K562 (cell line): Measurements from ENCODE around the gene ALOXE3. TPM values are rescaled to one million over a fixed set of nuclear protein-coding genes. Genes with fewer than 3 reads are reported as not detected.
A peak's percentile ranks its signal among the peaks of the same experiment; 100 is the strongest.

ENCODE experiments used
- CEBPG ChIP-seq, 3 experiments: fragments of 200-800 bp in 1 of 3; sonication (Bioruptor generic) in 1 of 3; sonication (generic) in 1 of 3; formaldehyde crosslinking in 1 of 3; IDR thresholded peaks in 2 of 3; conservative IDR thresholded peaks in 1 of 3; 2 replicates each; pipeline versions ENCODE4 v1.6.1 to v1.8.0; 2016 to 2022; ENCODE audit warnings: missing compliant biosample characterization in 2 of 3, missing genetic modification characterization in 2 of 3, mild to moderate bottlenecking in 1 of 3, missing genetic modification reagents in 1 of 3
- FOXM1 ChIP-seq, 2 experiments: fragments of 450-650 bp in 1 of 2; sonication (generic) in 1 of 2; formaldehyde crosslinking in 1 of 2; IDR thresholded peaks; 2 replicates each; pipeline versions ENCODE4 v1.6.1 to v1.9.0; 2017 to 2022; ENCODE audit warnings: low read depth in 2 of 2, mild to moderate bottlenecking in 2 of 2, missing genetic modification reagents in 1 of 2, moderate library complexity in 1 of 2
- NFIC ChIP-seq: fragments of 450-650 bp; IDR thresholded peaks from 2 replicates; pipeline ENCODE4 v1.6.1; 2017; ENCODE audit warnings: mild to moderate bottlenecking, inconsistent platforms
- PYGO2 ChIP-seq: fragments of 450-650 bp; IDR thresholded peaks from 2 replicates; pipeline ENCODE4 v1.6.1; 2016; ENCODE audit warnings: mild to moderate bottlenecking, missing genetic modification characterization, moderate library complexity, missing compliant biosample characterization
- SMARCB1 ChIP-seq: IDR thresholded peaks from 2 replicates; pipeline ENCODE4 v1.6.1; 2011; ENCODE audit warnings: improper control_type of control experiment, low read depth; ENCODE audit not compliant: insufficient read length
- SUPT5H ChIP-seq: fragments of 450-650 bp; IDR thresholded peaks from 2 replicates; pipeline ENCODE4 v1.6.1; 2016
- TEAD2 ChIP-seq: fragments of 450-650 bp; IDR thresholded peaks from 2 replicates; pipeline ENCODE4 v1.6.1; 2016; ENCODE audit warnings: missing genetic modification characterization, control low read depth, missing compliant biosample characterization
- ZNF274 ChIP-seq: IDR thresholded peaks from 2 replicates; pipeline ENCODE4 v1.6.1; 2011; ENCODE audit warnings: low read depth, mild to moderate bottlenecking, low read length, moderate library complexity, borderline replicate concordance
- polyA plus RNA-seq, 8 experiments: library from polyadenylated mRNA; depleted of rRNA in 4 of 8; stranded (reverse) in 5 of 8; unstranded in 3 of 8; fragments of >200 nt; fragmentation: Nextera tagmentation in 2 of 8; fragmentation: Illumina TruSeq in 1 of 8; extraction: Ambion mirVana in 2 of 8; extraction: Trizol in 1 of 8; gene quantifications; 2 replicates each; pipeline versions ENCODE4 v1.2.1 to v1.2.3, GENCODE V29; 2011 to 2014; ENCODE audit warnings: inconsistent platforms in 1 of 8, missing spikeins in 1 of 8
- total RNA-seq, 7 experiments: library from RNA; depleted of rRNA in 6 of 7; stranded (reverse); fragments of >200 nt in 6 of 7; fragmentation: Illumina TruSeq in 2 of 7; extraction: Trizol in 2 of 7; gene quantifications; 2 replicates each; pipeline versions ENCODE4 v1.2.1 to v1.2.3, GENCODE V29; 2011 to 2021; ENCODE audit warnings: low replicate concordance in 1 of 7
- TF ChIP-seq, protein P1 (sequence below), 2 experiments: fragments of 150-350 bp in 1 of 2; IDR thresholded peaks; 2 replicates each; pipeline ENCODE4 v1.6.1; 2012 to 2016; ENCODE audit warnings: low read depth in 2 of 2, low read length in 2 of 2, mild to moderate bottlenecking in 1 of 2, moderate library complexity in 1 of 2

The ALOXE3 gene
- total and polyA plus RNA-seq, 9 of the 15 experiments (the other 6 are each of a cell fraction or from before 2014, with no cell fraction given): 0.04 TPM; not detected in 8

DNA sequence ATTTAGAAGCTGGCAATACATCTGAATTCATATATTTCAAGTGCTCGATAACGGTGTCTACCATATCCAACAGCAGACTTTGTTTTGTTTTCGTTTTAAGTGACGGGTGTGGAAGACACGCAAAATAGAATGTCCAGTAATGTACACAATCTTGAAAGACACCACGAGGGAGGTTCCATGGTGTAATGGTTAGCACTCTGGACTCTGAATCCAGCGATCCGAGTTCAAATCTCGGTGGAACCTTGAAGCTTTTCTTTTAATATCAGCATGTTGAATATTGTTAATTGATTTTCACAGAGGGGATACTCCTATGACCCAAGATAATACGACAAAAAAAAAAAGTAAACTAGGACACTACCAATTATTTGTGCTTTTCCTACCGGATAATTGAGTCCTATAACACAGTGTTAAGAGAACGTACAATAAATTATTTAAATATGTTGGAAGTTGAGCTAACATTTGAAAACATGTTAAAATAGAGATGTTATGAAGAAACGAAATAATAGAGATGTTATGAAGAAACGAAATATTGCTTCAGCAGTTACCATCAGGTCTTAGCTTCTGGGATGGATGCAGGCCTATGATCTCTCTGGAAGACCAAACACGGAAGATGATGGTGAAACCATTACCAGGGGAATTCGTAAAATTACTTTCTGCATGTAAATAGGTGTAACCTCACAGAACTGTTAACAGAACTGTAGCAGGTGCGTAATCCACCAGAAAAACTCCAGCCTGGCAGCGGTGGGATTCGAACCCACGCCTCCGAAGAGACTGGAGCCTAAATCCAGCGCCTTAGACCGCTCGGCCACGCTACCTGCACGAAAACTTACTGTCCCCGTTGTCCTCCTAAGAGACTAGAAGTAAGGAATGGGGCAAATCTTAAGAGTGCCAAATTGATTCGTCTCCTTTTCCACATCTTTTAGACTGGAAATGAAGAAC is 1.5 kb upstream of the ALOXE3 start (continued):
- no peak for TF ChIP-seq CEBPG (CRISPR knock-in tag; IDR thresholded peaks at IDR 0.05)
- TF ChIP-seq CEBPG (tag; conservative IDR thresholded peaks at IDR 0.05 in 1 of 2, IDR thresholded peaks at IDR 0.05 in 1 of 2): peak in 1 of 2 experiments; percentile 57; a peak in 1 of 4 replicates
- TF ChIP-seq, protein P1, sequence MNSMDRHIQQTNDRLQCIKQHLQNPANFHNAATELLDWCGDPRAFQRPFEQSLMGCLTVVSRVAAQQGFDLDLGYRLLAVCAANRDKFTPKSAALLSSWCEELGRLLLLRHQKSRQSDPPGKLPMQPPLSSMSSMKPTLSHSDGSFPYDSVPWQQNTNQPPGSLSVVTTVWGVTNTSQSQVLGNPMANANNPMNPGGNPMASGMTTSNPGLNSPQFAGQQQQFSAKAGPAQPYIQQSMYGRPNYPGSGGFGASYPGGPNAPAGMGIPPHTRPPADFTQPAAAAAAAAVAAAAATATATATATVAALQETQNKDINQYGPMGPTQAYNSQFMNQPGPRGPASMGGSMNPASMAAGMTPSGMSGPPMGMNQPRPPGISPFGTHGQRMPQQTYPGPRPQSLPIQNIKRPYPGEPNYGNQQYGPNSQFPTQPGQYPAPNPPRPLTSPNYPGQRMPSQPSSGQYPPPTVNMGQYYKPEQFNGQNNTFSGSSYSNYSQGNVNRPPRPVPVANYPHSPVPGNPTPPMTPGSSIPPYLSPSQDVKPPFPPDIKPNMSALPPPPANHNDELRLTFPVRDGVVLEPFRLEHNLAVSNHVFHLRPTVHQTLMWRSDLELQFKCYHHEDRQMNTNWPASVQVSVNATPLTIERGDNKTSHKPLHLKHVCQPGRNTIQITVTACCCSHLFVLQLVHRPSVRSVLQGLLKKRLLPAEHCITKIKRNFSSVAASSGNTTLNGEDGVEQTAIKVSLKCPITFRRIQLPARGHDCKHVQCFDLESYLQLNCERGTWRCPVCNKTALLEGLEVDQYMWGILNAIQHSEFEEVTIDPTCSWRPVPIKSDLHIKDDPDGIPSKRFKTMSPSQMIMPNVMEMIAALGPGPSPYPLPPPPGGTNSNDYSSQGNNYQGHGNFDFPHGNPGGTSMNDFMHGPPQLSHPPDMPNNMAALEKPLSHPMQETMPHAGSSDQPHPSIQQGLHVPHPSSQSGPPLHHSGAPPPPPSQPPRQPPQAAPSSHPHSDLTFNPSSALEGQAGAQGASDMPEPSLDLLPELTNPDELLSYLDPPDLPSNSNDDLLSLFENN (IDR thresholded peaks at IDR 0.05; ENCODE audit: low read depth in 2 of 2, low read length in 2 of 2): no peak
- TF ChIP-seq ZNF274: peak; percentile 73; the same call in 1 of the 2 replicates
- TF ChIP-seq FOXM1 (IDR thresholded peaks at IDR 0.05; ENCODE audit: low read depth): no peak
- peak; percentile 28; the same call in 1 of the 2 replicates for TF ChIP-seq FOXM1 (CRISPR knock-in tag; IDR thresholded peaks at IDR 0.05; ENCODE audit: low read depth)
- no peak for TF ChIP-seq TEAD2 (tag)
- TF ChIP-seq SMARCB1: no peak
- no peak for TF ChIP-seq SUPT5H
- no peak for TF ChIP-seq PYGO2
- TF ChIP-seq NFIC: peak; percentile 66
